ENCODE measurements around the gene MINDY2. TPM values are rescaled to one million over a fixed set of nuclear protein-coding genes. Genes with fewer than 3 reads are reported as not detected.

Gene MINDY2
- total and polyA plus RNA-seq, 9 of the 15 experiments (the other 6 are each of a cell fraction or from before 2014, with no cell fraction given) = 2.4 to 15.3 (median 7.2) TPM

DNA sequence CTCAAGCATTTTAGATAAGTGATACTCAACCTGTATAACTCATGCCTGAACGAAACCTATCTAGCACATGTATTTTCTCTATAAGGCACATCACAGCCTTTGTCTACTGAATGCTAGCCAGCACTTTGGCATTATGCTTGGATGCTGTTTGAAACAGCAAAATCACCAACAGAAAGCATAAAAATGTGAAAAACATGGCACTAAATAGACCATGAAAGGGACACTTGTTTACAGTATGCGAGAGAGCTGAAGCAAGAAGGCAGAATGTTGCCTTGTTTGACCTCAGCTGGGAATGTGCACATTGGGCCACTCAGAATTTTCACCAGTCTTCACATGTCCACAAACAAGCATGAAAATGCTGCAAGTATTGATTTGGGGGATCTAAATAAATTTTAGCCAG is 59.5 kb downstream of the MINDY2 start (continued):
- TF ChIP-seq TCF3 (CRISPR knock-in tag; IDR thresholded peaks at IDR 0.05) (no peak), L3MBTL2 (IDR thresholded peaks at IDR 0.05) (no peak), LEF1 (IDR thresholded peaks at IDR 0.05) (no peak), ZNF79 (CRISPR knock-in tag; IDR thresholded peaks at IDR 0.05; ENCODE audit: low read depth) (no peak), NFRKB (IDR thresholded peaks at IDR 0.05; ENCODE audit: low read depth) (no peak), ZNF232 (CRISPR knock-in tag; IDR thresholded peaks at IDR 0.05) (no peak), POLR2H (tag; IDR thresholded peaks at IDR 0.05; ENCODE audit: low read depth) (no peak), MYBL2 (IDR thresholded peaks at IDR 0.05; ENCODE audit: low read depth) (no peak), MYBL2 (CRISPR knock-in tag; IDR thresholded peaks at IDR 0.05; ENCODE audit: borderline replicate concordance) (no peak), MEF2A (IDR thresholded peaks at IDR 0.05; ENCODE audit: control insufficient read depth, low read depth, low read length) (no peak)
- TF ChIP-seq, protein P1, sequence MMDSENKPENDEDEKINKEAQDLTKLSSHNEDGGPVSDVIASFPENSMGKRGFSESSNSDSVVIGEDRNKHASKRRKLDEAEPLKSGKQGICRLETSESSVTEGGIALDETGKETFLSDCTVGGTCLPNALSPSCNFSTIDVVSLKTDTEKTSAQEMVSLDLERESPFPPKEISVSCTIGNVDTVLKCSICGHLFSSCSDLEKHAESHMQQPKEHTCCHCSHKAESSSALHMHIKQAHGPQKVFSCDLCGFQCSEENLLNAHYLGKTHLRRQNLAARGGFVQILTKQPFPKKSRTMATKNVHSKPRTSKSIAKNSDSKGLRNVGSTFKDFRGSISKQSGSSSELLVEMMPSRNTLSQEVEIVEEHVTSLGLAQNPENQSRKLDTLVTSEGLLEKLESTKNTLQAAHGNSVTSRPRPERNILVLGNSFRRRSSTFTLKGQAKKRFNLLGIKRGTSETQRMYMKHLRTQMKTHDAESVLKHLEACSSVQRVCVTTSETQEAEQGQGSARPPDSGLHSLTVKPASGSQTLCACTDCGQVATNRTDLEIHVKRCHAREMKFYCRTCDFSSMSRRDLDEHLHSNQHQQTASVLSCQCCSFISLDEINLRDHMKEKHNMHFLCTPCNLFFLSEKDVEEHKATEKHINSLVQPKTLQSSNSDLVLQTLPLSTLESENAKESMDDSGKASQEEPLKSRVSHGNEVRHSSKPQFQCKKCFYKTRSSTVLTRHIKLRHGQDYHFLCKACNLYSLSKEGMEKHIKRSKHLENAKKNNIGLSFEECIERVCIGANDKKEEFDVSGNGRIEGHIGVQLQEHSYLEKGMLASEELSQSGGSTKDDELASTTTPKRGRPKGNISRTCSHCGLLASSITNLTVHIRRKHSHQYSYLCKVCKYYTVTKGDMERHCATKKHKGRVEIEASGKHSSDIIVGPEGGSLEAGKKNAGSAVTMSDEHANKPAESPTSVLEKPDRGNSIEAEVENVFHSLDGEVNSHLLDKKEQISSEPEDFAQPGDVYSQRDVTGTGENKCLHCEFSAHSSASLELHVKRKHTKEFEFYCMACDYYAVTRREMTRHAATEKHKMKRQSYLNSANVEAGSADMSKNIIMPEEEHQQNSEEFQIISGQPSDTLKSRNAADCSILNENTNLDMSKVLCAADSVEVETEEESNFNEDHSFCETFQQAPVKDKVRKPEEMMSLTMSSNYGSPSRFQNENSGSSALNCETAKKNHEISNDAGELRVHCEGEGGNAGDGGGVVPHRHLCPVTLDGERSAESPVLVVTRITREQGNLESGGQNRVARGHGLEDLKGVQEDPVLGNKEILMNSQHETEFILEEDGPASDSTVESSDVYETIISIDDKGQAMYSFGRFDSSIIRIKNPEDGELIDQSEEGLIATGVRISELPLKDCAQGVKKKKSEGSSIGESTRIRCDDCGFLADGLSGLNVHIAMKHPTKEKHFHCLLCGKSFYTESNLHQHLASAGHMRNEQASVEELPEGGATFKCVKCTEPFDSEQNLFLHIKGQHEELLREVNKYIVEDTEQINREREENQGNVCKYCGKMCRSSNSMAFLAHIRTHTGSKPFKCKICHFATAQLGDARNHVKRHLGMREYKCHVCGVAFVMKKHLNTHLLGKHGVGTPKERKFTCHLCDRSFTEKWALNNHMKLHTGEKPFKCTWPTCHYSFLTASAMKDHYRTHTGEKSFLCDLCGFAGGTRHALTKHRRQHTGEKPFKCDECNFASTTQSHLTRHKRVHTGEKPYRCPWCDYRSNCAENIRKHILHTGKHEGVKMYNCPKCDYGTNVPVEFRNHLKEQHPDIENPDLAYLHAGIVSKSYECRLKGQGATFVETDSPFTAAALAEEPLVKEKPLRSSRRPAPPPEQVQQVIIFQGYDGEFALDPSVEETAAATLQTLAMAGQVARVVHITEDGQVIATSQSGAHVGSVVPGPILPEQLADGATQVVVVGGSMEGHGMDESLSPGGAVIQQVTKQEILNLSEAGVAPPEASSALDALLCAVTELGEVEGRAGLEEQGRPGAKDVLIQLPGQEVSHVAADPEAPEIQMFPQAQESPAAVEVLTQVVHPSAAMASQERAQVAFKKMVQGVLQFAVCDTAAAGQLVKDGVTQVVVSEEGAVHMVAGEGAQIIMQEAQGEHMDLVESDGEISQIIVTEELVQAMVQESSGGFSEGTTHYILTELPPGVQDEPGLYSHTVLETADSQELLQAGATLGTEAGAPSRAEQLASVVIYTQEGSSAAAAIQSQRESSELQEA (IDR thresholded peaks at IDR 0.05; ENCODE audit: low read depth) = no peak
- TF ChIP-seq, protein P2, sequence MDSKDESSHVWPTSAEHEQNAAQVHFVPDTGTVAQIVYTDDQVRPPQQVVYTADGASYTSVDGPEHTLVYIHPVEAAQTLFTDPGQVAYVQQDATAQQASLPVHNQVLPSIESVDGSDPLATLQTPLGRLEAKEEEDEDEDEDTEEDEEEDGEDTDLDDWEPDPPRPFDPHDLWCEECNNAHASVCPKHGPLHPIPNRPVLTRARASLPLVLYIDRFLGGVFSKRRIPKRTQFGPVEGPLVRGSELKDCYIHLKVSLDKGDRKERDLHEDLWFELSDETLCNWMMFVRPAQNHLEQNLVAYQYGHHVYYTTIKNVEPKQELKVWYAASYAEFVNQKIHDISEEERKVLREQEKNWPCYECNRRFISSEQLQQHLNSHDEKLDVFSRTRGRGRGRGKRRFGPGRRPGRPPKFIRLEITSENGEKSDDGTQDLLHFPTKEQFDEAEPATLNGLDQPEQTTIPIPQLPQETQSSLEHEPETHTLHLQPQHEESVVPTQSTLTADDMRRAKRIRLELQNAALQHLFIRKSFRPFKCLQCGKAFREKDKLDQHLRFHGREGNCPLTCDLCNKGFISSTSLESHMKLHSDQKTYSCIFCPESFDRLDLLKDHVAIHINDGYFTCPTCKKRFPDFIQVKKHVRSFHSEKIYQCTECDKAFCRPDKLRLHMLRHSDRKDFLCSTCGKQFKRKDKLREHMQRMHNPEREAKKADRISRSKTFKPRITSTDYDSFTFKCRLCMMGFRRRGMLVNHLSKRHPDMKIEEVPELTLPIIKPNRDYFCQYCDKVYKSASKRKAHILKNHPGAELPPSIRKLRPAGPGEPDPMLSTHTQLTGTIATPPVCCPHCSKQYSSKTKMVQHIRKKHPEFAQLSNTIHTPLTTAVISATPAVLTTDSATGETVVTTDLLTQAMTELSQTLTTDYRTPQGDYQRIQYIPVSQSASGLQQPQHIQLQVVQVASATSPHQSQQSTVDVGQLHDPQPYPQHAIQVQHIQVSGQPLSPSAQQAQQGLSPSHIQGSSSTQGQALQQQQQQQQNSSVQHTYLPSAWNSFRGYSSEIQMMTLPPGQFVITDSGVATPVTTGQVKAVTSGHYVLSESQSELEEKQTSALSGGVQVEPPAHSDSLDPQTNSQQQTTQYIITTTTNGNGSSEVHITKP (IDR thresholded peaks at IDR 0.05; ENCODE audit: partially characterized antibody) = no peak

Measured in K562 (cell line).